BJ (cell line): ENCODE measurements around the gene ZFP92. TPM values are rescaled to one million over a fixed set of nuclear protein-coding genes. Genes with fewer than 3 reads are reported as not detected.
"Not testable (repeated sequence)": the region's sequence is repeated elsewhere in the genome, so short reads cannot be mapped to it uniquely, and the experiment has no call there.

Source experiments
- CTCF ChIA-PET: fragments of 350-600 bp; formaldehyde crosslinking; extraction: SDS; loops from one replicate; lab custom pipeline; 2021; ENCODE audit warnings: antibody characterized with exemption, inconsistent platforms; lab: Yijun Ruan, JAX
- POLR2A ChIA-PET: fragments of 300-600 bp; sonication (Branson Sonifier 250); formaldehyde crosslinking; extraction: SDS; loops from one replicate; lab custom pipeline; 2021; ENCODE audit warnings: antibody characterized with exemption; lab: Charles Lee
- DNase-seq: peaks from one replicate; pipeline ENCODE4 v3.0.0-alpha.2; 2011; ENCODE audit warnings: low read depth
- H3K27me3 ChIP-seq: 2 replicates; pipeline ENCODE4 v1.6.0; 2011; ENCODE audit warnings: low read length; ENCODE audit not compliant: control insufficient read depth, insufficient read depth
- H3K36me3 ChIP-seq: 2 replicates; pipeline ENCODE4 v1.5.1; 2011; ENCODE audit warnings: low read length; ENCODE audit not compliant: control insufficient read depth, insufficient read depth
- H3K4me3 ChIP-seq: 2 replicates; pipeline ENCODE4 v1.5.1; 2011; ENCODE audit warnings: low read depth, mild to moderate bottlenecking, control low read depth, low read length
- CTCF ChIP-seq: IDR thresholded peaks from 2 replicates; pipeline ENCODE4 v1.5.1; 2011; ENCODE audit warnings: low read depth, mild to moderate bottlenecking, control low read depth, inconsistent platforms, low read length, moderate library complexity; ENCODE audit not compliant: insufficient read depth
- polyA plus RNA-seq: library from polyadenylated mRNA; depleted of rRNA; stranded (reverse); fragments of >200 nt; gene quantifications from 2 replicates; pipeline ENCODE4 v1.2.3, GENCODE V29; 2011

ZFP92 gene
- polyA plus RNA-seq, 1 experiment = 0.36 TPM

GRCh38 chrX:153397256-153397960, 13.9 kb upstream of the ZFP92 start:
- H3K36me3 ChIP-seq = no peaks in the 10 kb centered on the region
- no peak overlapping the region for H3K4me3 ChIP-seq
- TF ChIP-seq CTCF = no peak
- CTCF ChIA-PET = no interaction called here
- POLR2A ChIA-PET = no interaction called here
- H3K27me3 ChIP-seq = no peaks in the 10 kb centered on the region
- no peak for DNase-seq

DNA sequence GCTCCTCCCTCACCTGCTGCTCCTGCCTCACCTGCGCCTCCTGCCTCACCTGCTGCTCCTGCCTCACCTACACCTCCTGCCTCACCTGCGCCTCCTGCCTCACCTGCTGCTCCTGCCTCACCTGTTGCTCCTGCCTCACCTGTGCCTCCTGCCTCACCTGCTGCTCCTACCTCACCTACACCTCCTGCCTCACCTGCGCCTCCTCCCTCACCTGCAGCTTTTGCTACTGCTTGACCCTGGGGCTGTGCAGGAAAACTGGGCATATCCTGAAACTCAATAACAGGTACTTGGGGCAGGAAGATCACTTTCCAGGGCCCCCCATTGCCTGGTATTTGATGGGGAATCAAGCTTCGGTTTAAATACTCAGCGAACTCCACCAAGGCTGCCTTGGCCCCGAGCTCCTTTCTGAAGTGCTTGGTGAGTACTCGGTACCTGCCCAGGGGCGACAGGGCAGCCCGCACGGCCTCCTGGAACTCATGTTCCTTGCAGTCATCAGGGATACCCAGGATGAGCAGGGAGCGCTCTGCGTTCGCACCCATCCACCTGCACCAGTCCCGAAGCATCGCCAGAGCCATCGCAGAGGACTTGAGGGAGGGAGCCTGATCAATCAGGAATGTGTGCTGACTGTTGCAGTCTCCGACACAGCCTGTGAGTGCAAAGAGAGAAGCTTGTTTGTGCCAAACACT, 12.9 kb upstream of the ZFP92 start:
- no peaks in the 10 kb centered on the region for H3K27me3 ChIP-seq
- H3K36me3 ChIP-seq = no peaks in the 10 kb centered on the region
- TF ChIP-seq CTCF = no peak
- ChIA-PET POLR2A (no interaction called here), CTCF (no interaction called here)
- H3K4me3 ChIP-seq = no peak overlapping the region
- DNase-seq = no peak

DNA sequence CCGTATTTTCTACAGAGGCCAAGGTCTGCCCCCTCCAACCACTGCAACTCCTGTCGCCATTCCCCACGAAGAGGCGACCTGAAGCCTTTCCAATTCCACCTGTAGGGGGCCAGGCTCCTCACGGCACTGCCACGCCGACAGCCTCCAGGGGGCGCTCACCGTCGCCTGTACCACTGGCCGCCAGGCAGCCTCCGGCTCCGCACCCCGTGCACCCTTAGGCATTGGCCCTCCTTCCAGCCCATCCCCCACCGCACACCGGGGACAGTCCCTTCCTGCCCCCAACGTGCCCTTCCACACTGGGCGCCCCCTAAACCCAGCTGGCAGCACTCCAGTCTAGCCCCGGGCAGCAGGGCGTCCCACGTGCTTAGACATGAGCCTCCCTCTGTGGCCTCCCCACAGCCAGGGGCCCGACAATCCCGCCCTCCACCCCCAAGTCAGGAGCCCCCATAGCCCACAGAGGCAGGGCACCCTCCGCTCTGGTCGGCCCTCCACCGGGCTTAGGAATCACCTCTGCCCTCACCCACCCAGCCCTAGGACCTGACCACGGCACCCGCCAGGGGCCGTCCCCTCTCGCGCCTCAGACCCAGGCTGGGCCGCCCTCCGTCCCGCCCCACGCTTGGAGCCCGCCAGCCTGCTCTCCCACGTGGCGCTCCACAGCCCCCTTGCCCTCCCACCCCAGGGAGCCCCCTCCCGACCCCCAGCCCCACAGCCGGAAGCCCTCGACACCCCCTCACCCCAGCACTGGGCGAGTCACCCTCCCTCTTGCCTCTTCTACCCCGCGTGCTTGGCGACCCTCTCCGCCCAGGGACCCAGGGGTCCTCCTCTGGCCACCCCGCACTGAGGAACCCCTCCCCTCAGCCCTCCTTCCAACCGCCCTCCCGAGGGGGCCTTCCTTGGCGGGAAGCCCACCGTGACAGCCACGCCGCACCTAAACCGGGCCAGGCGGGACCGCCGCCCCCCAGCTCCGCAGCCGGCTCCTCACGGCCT, 10.8 kb upstream of the ZFP92 start:
- CTCF ChIA-PET = no interaction called here

GRCh38 chrX:153401133-153401764, 10.0 kb upstream of the ZFP92 start, which contains the start of gene PNMA6E:
Gene PNMA6E, minus strand, starts transcription at chrX:153401350. Its CDS starts 2,501 bp downstream, at chrX:153398849.
- no peak within 1 kb of the TSS for H3K4me3 ChIP-seq
- POLR2A ChIA-PET = no interaction called here
- H3K36me3 ChIP-seq = no peaks in the 10 kb centered on the region
- DNase-seq = no peak
- CTCF ChIA-PET = no interaction called here
- TF ChIP-seq CTCF = no peak
- no peaks in the 10 kb centered on the region for H3K27me3 ChIP-seq

More for the DNA sequence above, 10.8 kb upstream of the ZFP92 start:
- no peak for DNase-seq
- H3K4me3 ChIP-seq = no peak overlapping the region
- no peaks in the 10 kb centered on the region for H3K27me3 ChIP-seq
- no peaks in the 10 kb centered on the region for H3K36me3 ChIP-seq
- POLR2A ChIA-PET = no interaction called here
- peak; percentile 62 for TF ChIP-seq CTCF

GRCh38 chrX:153404333-153404732, 6.9 kb upstream of the ZFP92 start:
- H3K36me3 ChIP-seq, DNase-seq, POLR2A ChIA-PET, H3K27me3 ChIP-seq, H3K4me3 ChIP-seq, CTCF ChIA-PET: not testable (repeated sequence)
